PC-9 (cell line): Measurements from ENCODE around the gene MICAL3.

Experiments used
- EZH2 ChIP-seq: fragments of 200-600 bp; sonication (generic); IDR thresholded peaks from 2 replicates; pipeline ENCODE4 v1.8.0; 2017; ENCODE audit warnings: antibody characterized with exemption, low read depth
- TF ChIP-seq, protein P1 (sequence below): fragments of 200-600 bp; sonication (generic); conservative IDR thresholded peaks from 2 replicates; pipeline ENCODE4 v1.6.1; 2017; ENCODE audit warnings: mixed run types, antibody characterized with exemption, mild to moderate bottlenecking, moderate library complexity

GRCh38 chr22:17924735-17925364 is 99.5 kb downstream of the MICAL3 start:
- TF ChIP-seq, protein P1, sequence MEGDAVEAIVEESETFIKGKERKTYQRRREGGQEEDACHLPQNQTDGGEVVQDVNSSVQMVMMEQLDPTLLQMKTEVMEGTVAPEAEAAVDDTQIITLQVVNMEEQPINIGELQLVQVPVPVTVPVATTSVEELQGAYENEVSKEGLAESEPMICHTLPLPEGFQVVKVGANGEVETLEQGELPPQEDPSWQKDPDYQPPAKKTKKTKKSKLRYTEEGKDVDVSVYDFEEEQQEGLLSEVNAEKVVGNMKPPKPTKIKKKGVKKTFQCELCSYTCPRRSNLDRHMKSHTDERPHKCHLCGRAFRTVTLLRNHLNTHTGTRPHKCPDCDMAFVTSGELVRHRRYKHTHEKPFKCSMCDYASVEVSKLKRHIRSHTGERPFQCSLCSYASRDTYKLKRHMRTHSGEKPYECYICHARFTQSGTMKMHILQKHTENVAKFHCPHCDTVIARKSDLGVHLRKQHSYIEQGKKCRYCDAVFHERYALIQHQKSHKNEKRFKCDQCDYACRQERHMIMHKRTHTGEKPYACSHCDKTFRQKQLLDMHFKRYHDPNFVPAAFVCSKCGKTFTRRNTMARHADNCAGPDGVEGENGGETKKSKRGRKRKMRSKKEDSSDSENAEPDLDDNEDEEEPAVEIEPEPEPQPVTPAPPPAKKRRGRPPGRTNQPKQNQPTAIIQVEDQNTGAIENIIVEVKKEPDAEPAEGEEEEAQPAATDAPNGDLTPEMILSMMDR = no peak
- TF ChIP-seq EZH2 = no peak
